Fibroblast of pulmonary artery (primary cell): ENCODE measurements around the gene DCPS.

ENCODE experiments used
- DNase-seq: peaks from one replicate; pipeline ENCODE4 v3.0.0-alpha.2; 2010; ENCODE audit warnings: low read depth
- H3K4me3 ChIP-seq: replicated peaks from 2 replicates; pipeline ENCODE4 v1.5.1; 2011; ENCODE audit warnings: low read depth, mild to moderate bottlenecking, control low read depth, low read length, moderate library complexity
- CTCF ChIP-seq: IDR thresholded peaks from 2 replicates; pipeline ENCODE4 v1.5.1; 2011; ENCODE audit warnings: mild to moderate bottlenecking, control low read depth, low read length, inconsistent platforms; ENCODE audit errors: missing control alignments

The DCPS gene

GRCh38 chr11:126355926-126356897 lies 52.4 kb downstream of the DCPS start:
- H3K4me3 ChIP-seq: peak overlapping the region; percentile 76
- no peak for DNase-seq
- no peak for TF ChIP-seq CTCF

- DNase-seq: no peak
- H3K4me3 ChIP-seq: peak overlapping the region; percentile 76
Observed at GRCh38 chr11:126357055-126357962, 53.4 kb downstream of the DCPS start.

GRCh38 chr11:126357969-126358762 lies 54.3 kb downstream of the DCPS start:
- no peak for DNase-seq
- TF ChIP-seq CTCF: peak; percentile 5
- H3K4me3 ChIP-seq: peak overlapping the region; percentile 76

More at GRCh38 chr11:126357055-126357962, 53.4 kb downstream of the DCPS start:
- TF ChIP-seq CTCF: no peak

GRCh38 chr11:126358763-126359160 lies 54.9 kb downstream of the DCPS start:
- H3K4me3 ChIP-seq: no peak overlapping the region
- no peak for DNase-seq
- TF ChIP-seq CTCF: no peak

- DNase-seq: peak; percentile 56
- no peak overlapping the region for H3K4me3 ChIP-seq
- peak; percentile 28 for TF ChIP-seq CTCF
Observed at GRCh38 chr11:126359431-126360048, 55.7 kb downstream of the DCPS start.

GRCh38 chr11:126360049-126360446 lies 56.2 kb downstream of the DCPS start:
- no peak overlapping the region for H3K4me3 ChIP-seq
- DNase-seq: no peak
- no peak for TF ChIP-seq CTCF
